D341Med (cell line): ENCODE results near the gene CSAG2.

Source experiments
- DNase-seq: peaks from one replicate; pipeline ENCODE4 v3.0.0; 2012; ENCODE audit warnings: low spot score

CSAG2 gene

DNA sequence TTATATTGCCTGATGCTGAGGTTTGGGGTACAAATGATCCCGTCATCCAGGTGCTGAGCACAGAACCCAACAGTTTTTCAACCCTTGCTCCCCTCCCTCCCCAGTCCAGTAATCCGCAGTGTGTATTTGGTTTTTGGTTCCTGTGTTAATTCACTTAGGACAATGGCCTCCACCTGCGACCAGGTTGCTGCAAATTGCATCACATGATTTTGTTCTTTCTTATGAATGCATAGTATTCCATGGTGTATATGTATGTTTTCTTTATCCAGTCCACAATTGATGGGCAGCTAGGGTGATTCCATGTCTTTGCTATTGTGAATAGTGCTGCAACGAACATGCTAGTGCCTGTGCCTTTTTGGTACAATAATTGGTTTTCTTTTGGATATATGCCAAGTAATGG is 46.0 kb downstream of the CSAG2 start:
- DNase-seq = no peak

DNA sequence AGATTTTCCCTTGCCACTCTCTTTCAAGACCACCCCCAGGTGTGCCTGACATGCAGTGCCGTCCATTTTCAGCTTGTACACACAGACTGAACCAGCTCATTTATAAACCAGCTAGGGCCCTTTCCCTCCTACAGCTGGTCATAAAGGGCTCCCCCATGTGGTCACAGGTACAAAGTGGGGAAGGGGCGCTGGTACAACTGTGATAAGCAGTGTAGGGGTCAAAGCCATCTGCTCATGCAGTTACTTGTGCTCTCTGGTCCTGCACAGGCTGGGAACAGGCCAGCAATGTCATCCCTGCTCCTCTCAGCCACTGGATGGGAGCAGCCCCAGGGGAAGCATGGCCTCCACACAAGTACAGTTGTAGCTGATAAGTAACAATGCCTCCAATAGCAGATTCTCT is 50.8 kb downstream of the CSAG2 start:
- no peak for DNase-seq
